Urothelium cell line (cell line): Measurements from ENCODE around the gene SHKBP1.
"Not testable (repeated sequence)": the region's sequence is repeated elsewhere in the genome, so short reads cannot be mapped to it uniquely, and the experiment has no call there.

Source experiments
- DNase-seq: peaks from one replicate; pipeline ENCODE4 v3.0.0; 2011; ENCODE audit warnings: low spot score, mixed read lengths
- FAIRE-seq: peaks from 2 replicates; lab custom pipeline; 2011; peaks lifted over from hg19 to GRCh38; lab: Jason Lieb, UNC

SHKBP1 gene

DNA sequence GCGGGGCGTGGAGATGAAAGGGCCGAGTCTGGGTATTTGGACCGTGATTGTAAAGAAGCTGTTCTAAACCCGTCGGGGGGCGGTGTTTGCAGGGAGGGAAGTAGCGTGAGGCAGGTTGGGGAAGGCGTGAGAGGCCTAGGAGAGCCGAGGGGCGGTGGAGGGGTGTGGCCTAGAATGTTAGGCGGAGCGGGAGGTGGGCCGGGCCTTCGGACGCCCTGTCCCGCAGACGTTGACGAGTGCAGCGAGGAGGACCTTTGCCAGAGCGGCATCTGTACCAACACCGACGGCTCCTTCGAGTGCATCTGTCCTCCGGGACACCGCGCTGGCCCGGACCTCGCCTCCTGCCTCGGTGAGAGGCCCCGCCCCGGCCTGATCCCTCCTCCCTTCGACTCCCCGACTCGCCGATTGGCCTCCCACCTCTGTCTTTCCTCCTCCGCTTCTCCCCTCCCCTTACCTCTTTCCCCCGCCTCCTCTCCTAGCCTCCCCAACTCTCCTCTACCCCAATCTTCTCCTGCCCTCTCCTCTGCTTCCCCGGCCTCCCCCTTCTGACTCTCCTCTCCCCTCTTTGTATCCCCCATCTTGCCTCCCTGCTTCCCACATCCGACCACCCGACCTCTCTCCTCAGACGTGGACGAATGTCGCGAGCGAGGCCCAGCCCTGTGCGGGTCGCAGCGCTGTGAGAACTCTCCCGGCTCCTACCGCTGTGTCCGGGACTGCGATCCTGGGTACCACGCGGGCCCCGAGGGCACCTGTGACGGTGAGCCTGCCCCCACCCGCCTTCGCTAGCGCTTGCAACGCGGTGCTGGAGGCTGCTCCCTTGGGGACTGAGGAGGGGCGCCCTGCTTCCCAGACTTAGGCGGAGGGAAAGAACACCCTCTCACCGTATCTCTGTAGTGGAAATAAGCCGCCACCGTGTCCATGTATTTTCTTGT lies 37.3 kb downstream of the SHKBP1 start:
- FAIRE-seq (no peak), DNase-seq (no peak)

- DNase-seq (no peak), FAIRE-seq (no peak)
Measured at GRCh38 chr19:40614622-40615411, 38.1 kb downstream of the SHKBP1 start.

- DNase-seq (no peak), FAIRE-seq (no peak)
Measured at GRCh38 chr19:40616178-40616577, 39.5 kb downstream of the SHKBP1 start.

DNA sequence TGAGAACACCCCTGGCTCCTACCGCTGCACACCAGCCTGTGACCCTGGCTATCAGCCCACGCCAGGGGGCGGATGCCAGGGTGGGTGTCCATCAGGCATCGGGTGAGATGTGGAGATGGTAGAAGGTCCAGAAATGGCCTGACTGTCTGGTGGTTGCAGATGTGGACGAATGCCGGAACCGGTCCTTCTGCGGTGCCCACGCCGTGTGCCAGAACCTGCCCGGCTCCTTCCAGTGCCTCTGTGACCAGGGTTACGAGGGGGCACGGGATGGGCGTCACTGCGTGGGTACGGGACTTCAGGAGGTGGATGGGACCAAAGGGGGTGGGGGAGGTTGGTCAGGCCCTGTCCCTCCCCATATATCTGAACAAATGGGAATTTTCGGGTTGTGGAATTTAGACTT lies 40.3 kb downstream of the SHKBP1 start:
- DNase-seq: no peak
- FAIRE-seq: no peak

DNA sequence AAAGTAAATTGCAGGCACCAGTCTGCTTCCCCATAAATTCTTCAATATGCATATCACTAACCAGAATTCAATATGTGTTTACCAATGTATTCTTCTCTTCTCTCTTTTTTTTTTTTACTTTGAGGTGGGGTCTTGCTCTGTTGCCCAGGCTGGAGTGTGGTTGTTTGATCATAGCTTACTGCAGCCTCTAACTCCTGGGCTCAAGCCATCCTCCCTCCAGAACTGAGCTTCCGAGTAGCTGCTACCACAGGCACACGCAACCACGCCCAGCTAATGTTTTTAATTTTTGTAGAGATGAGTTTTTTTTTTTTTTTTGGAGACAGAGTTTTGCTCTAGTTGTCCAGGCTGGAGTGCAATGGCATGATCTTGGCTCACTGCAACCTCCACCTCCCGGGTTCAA lies 41.3 kb downstream of the SHKBP1 start:
- DNase-seq: no peak
- FAIRE-seq: no peak

GRCh38 chr19:40619333-40620160 lies 42.9 kb downstream of the SHKBP1 start:
- no peak for FAIRE-seq
- no peak for DNase-seq

DNA sequence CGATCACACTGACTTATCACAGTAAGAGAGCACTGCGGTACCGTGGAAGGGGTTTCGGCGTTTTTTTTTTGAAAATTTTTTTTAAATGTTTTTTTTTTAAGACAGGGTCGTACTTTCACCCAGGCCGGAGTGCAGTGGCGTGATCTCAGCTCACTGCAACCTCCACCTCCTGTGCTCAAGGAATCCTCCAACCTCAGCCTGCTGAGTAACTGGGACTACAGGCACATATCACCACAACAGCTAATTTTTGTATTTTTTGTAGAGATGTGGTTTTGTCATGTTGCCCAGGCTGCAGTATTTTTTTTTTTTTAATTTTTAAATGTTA lies 43.5 kb downstream of the SHKBP1 start:
- FAIRE-seq: no peak

GRCh38 chr19:40621283-40621682 lies 44.6 kb downstream of the SHKBP1 start:
- no peak for DNase-seq
- FAIRE-seq: no peak

More for the DNA sequence above, 43.5 kb downstream of the SHKBP1 start:
- no peak for DNase-seq

- DNase-seq: no peak
- FAIRE-seq: no peak
Measured at GRCh38 chr19:40621966-40622772, 45.5 kb downstream of the SHKBP1 start.

- FAIRE-seq: no peak
Measured at GRCh38 chr19:40622773-40623075, 46.1 kb downstream of the SHKBP1 start.

GRCh38 chr19:40623403-40624251 lies 47.0 kb downstream of the SHKBP1 start:
- FAIRE-seq: no peak
- DNase-seq: no peak

More at GRCh38 chr19:40622773-40623075, 46.1 kb downstream of the SHKBP1 start:
- DNase-seq: no peak

DNA sequence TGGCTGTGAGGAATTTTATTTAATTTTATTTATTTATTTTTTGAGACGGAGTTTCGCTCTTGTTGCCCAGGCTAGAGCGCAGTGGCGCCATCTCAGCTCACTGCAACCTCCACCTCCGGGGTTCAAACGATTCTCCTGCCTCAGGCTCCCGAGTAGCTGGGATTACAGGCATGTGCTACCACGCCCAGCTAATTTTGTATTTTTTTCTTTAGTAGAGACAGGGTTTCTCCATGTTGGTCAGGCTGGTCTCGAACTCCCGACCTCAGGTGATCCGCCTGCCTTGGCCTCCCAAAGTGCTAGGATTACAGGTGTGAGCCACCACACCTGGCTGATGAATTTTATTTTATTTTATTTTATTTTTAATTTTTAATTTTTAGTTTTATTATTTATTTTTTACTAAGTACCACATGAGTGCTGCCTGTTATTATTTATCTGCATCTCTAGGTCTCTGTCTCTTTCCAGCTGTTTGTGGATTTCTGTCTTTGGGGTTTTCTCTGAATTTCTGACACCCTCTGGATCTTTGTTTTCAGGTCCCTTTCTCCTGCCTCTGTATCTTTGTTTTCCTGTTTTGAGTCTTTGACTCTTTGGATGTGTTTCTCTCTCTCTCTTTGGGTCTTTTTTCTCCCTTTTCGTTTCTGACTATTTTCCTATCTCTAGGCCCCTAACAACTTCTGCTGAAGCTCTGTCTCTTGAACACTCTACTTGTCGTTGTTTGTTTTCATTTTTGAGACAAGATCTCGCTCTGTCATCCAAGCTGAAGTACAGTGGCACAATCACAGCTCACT lies 47.9 kb downstream of the SHKBP1 start:
- DNase-seq, FAIRE-seq: not testable (repeated sequence)

DNA sequence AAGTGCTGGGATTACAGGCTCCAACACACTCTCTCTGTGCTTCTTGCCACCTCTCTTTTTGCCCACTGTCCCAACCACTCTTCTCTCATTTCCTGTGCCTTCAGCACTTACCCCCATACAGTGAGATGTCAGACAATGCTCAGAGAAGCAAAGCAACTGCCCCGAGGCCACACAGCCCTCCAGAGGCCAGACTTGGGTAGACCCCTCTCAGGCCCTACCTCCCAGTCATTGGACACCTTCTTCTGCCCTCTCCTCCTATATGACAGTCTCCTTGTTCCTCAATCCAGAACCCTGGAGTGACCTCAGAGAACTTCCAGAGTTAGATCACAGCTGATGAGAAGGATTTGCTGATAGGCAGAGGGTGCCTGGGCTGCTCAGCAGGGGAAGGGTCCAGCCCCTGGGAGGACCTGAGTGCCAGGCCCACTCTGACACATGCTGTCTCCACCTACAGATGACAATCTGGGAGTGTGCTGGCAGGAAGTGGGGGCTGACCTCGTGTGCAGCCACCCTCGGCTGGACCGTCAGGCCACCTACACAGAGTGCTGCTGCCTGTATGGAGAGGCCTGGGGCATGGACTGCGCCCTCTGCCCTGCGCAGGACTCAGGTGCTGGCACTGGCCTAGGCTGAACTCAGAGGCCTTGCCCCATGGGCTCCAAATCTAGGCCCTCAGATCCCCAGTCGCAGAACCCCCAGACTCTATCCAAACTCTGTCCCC lies 48.9 kb downstream of the SHKBP1 start:
- DNase-seq (no peak), FAIRE-seq (no peak)

GRCh38 chr19:40626918-40627317 lies 50.2 kb downstream of the SHKBP1 start:
- FAIRE-seq: no peak
- DNase-seq: no peak

DNA sequence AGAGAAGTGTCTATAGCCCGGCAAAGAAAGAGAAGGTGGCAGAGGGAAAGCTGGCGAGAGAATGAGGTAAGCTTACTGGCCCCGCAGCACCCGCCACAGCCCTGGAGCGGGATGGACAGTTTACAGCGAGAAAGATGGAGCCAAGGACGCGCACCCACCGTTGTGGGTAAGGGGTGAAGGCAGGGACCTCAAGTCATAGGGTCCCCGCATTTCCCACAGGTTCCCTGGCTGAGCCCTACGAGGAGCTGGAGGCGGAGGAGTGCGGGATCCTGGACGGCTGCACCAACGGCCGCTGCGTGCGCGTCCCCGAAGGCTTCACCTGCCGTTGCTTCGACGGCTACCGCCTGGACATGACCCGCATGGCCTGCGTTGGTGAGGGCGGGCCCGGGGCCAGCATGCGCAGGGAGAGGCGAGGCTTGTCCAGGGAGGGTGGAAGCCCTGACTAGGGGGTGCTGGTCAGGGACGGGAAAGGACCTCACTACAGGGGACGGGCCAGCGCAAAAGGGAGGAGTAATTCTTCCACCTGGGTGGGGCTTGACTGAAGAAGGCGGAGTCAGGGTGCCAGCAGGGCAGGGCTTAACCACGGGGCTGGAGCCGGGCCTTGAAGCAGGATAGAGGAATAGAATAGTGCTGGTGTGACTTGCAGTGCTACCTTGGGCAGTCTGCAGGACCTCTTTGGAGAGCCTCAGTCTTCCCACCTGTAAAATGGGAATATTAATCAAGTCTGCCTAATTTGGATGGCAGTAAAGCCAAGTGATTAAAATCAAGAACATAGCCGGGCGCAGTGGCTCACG lies 51.0 kb downstream of the SHKBP1 start:
- FAIRE-seq (no peak), DNase-seq (no peak)

DNA sequence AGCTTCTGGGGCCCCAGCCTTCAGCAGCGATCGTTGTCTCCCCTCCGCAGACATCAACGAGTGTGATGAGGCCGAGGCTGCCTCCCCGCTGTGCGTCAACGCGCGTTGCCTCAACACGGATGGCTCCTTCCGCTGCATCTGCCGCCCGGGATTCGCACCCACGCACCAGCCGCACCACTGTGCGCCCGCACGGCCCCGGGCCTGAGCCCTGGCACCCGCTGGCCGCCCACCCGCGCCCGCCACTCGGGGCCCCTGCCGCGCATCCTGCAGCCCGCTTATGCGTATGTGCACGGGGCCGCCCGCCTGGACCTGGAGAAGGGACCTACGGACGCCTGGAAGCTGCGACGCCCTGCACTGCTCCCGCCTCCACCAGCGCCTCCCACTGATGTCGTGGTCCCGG lies 52.7 kb downstream of the SHKBP1 start:
- FAIRE-seq (no peak), DNase-seq (no peak)

DNA sequence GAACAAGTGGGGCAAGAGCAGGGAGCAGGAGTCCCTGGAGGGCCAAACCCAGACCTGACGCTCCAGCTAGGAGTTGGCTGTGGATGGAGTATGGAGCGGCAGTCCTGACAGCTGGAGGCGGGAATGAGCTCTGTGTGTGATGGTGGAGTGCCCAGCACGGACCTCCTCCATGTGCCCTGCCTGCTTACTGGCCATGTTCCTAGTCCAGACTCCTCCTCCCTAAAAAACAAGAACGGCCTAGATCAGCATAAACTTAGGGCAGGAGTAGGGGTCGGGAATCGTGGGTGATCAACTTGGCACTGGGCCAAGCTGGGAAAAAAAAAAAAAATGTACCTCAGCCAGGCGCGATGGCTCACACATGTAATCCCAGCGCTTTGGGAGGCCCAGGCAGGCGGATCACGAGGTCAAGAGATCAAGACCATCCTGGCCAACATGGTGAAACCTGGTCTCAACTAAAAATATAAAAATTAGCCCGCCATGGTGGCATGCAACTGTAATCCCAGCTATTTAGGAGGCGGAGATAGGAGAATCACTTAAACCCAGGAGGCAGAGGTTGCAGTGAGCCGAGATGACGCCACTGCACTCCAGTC lies 54.0 kb downstream of the SHKBP1 start:
- no peak for FAIRE-seq
- DNase-seq: no peak
